Panc1 (cell line): Measurements from ENCODE around the gene FSHR. TPM values are rescaled to one million over a fixed set of nuclear protein-coding genes. Genes with fewer than 3 reads are reported as not detected.

Source experiments
- ATAC-seq: fragments of 200-7000 bp; cut with Tn5 transposase; 2 replicates; pipeline ENCODE4 v1.9.1; 2020; ENCODE audit warnings: mild to moderate bottlenecking, moderate library complexity
- BruUV-seq: library from RNA; stranded (reverse); fragments of 400-500 nt; replicated peaks from 2 replicates; lab custom pipeline; 2021; lab: Mats Ljungman, UMichigan
- CTCF ChIA-PET: fragments of 300-600 bp; sonication (Branson Sonifier 250); formaldehyde crosslinking; loops from one replicate; lab custom pipeline; 2022; ENCODE audit warnings: antibody characterized with exemption; lab: Charles Lee
- POLR2A ChIA-PET: fragments of 300-600 bp; sonication (Branson Sonifier 250); formaldehyde crosslinking; loops from one replicate; lab custom pipeline; 2022; ENCODE audit warnings: antibody characterized with exemption; lab: Charles Lee
- DNase-seq: peaks from one replicate; pipeline ENCODE4 v3.0.0-alpha.2; 2010; ENCODE audit warnings: low read depth, low spot score
- H3K27ac ChIP-seq: 2 replicates; pipeline ENCODE4 v1.5.1; 2011; ENCODE audit warnings: mild to moderate bottlenecking, low read length, inconsistent platforms
- H3K27me3 ChIP-seq: fragments of 200-500 bp; sonication (Bioruptor generic); 2 replicates; pipeline ENCODE4 v1.6.0; 2014; ENCODE audit warnings: low read length, inconsistent platforms; ENCODE audit not compliant: control insufficient read depth, insufficient read depth
- H3K36me3 ChIP-seq: fragments of 200-500 bp; sonication (Bioruptor generic); 2 replicates; pipeline ENCODE4 v1.5.1; 2014; ENCODE audit warnings: inconsistent platforms, mild to moderate bottlenecking, low read length, moderate library complexity; ENCODE audit not compliant: control insufficient read depth, insufficient read depth
- H3K4me1 ChIP-seq: 2 replicates; pipeline ENCODE4 v1.5.1; 2011; ENCODE audit warnings: inconsistent platforms, mild to moderate bottlenecking, low read length, moderate library complexity; ENCODE audit not compliant: control insufficient read depth, insufficient read depth
- H3K4me3 ChIP-seq, 2 experiments: 2 replicates each; pipeline ENCODE4 v1.5.1; 2011 to 2012; ENCODE audit warnings: low read depth in 2 of 2, low read length in 2 of 2, mild to moderate bottlenecking in 2 of 2, inconsistent platforms in 1 of 2, moderate library complexity in 1 of 2
- H3K9me3 ChIP-seq: fragments of 200-500 bp; sonication (Bioruptor generic); 2 replicates; pipeline ENCODE4 v1.5.1; 2014; ENCODE audit warnings: low read depth, mild to moderate bottlenecking, inconsistent platforms, low read length, moderate library complexity; ENCODE audit not compliant: control insufficient read depth, insufficient read depth
- POLR2AphosphoS5 ChIP-seq: IDR thresholded peaks from 2 replicates; pipeline ENCODE4 v1.6.1; 2012; ENCODE audit warnings: mild to moderate bottlenecking, low read depth, low read length, moderate library complexity
- SIN3A ChIP-seq: IDR thresholded peaks from 2 replicates; pipeline ENCODE4 v1.6.1; 2012; ENCODE audit warnings: low read depth, mild to moderate bottlenecking, low read length, moderate library complexity, borderline replicate concordance; ENCODE audit not compliant: insufficient read depth
- TCF7L2 ChIP-seq: IDR thresholded peaks from 2 replicates; pipeline ENCODE4 v1.6.1; 2011; ENCODE audit warnings: mild to moderate bottlenecking, low read depth, low read length, inconsistent platforms
- in situ Hi-C: cut with HindIII; loops from 2 replicates; pipeline ENCODE4 v1.10.0; 2016; ENCODE audit warnings: low sequenced_read_pairs, low pct_unique_long_range_greater_than_20kb
- intact Hi-C: fragments of 100-400 bp; cut with micrococcal nuclease; formaldehyde crosslinking; loops from one replicate; pipeline ENCODE4 v1.10.0; 2022; ENCODE audit not compliant: unreplicated experiment
- total RNA-seq: library from RNA; stranded (reverse); gene quantifications from one replicate; pipeline ENCODE4 v1.2.1, GENCODE V29; 2021; ENCODE audit not compliant: unreplicated experiment
- TF ChIP-seq, protein P1 (sequence below): fragments of 450-650 bp; IDR thresholded peaks from 2 replicates; pipeline ENCODE4 v1.5.1; 2017; ENCODE audit warnings: mild to moderate bottlenecking
- TF ChIP-seq, protein P2 (sequence below), 2 experiments: IDR thresholded peaks; 2 replicates each; pipeline ENCODE4 v1.6.1; 2011 to 2012; ENCODE audit warnings: low read depth in 2 of 2, control low read depth in 1 of 2, low read length in 1 of 2, mild to moderate bottlenecking in 1 of 2, moderate library complexity in 1 of 2; ENCODE audit not compliant: insufficient read depth in 1 of 2

Gene FSHR
- total RNA-seq, 1 experiment from 2014 or later: not detected

DNA sequence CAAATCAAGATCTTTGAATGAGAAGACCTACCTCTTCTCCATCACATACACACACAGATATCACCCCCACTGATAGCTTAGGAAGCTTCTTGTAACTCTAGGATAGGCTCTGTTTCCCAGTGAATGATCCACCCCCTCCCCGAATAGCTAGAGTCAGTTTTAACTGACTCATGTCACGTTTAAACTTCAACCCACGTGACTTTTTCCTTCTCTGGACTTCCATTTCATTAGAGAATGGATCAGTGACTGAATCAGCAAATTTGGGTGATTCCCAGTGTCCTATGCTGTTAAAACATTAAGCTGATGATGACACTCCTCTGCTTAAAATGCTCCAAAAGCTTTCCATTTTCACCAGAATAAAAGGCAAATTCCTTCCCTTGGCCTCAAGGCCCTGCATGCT, 212.9 kb downstream of the FSHR start:
- Histone ChIP-seq H3K27ac (no peak overlapping the region), H3K27me3 (peaks cover 3% of the 10 kb centered on the region), H3K4me3 (no peak overlapping the region), H3K36me3 (no peaks in the 10 kb centered on the region), H3K9me3 (no peaks in the 10 kb centered on the region), H3K4me1 (no peaks in the 10 kb centered on the region)
- ChIA-PET CTCF (no interaction called here), POLR2A (interaction anchor here (0.6 kb wide), 1 partner anchor 630 kb away, joined by 5 read pairs; no protein-coding TSS in a partner anchor)
- no peak for TF ChIP-seq POLR2AphosphoS5
- TF ChIP-seq TCF7L2: no peak
- TF ChIP-seq SIN3A: no peak
- TF ChIP-seq, protein P1, sequence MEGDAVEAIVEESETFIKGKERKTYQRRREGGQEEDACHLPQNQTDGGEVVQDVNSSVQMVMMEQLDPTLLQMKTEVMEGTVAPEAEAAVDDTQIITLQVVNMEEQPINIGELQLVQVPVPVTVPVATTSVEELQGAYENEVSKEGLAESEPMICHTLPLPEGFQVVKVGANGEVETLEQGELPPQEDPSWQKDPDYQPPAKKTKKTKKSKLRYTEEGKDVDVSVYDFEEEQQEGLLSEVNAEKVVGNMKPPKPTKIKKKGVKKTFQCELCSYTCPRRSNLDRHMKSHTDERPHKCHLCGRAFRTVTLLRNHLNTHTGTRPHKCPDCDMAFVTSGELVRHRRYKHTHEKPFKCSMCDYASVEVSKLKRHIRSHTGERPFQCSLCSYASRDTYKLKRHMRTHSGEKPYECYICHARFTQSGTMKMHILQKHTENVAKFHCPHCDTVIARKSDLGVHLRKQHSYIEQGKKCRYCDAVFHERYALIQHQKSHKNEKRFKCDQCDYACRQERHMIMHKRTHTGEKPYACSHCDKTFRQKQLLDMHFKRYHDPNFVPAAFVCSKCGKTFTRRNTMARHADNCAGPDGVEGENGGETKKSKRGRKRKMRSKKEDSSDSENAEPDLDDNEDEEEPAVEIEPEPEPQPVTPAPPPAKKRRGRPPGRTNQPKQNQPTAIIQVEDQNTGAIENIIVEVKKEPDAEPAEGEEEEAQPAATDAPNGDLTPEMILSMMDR: no peak
- TF ChIP-seq, protein P2, sequence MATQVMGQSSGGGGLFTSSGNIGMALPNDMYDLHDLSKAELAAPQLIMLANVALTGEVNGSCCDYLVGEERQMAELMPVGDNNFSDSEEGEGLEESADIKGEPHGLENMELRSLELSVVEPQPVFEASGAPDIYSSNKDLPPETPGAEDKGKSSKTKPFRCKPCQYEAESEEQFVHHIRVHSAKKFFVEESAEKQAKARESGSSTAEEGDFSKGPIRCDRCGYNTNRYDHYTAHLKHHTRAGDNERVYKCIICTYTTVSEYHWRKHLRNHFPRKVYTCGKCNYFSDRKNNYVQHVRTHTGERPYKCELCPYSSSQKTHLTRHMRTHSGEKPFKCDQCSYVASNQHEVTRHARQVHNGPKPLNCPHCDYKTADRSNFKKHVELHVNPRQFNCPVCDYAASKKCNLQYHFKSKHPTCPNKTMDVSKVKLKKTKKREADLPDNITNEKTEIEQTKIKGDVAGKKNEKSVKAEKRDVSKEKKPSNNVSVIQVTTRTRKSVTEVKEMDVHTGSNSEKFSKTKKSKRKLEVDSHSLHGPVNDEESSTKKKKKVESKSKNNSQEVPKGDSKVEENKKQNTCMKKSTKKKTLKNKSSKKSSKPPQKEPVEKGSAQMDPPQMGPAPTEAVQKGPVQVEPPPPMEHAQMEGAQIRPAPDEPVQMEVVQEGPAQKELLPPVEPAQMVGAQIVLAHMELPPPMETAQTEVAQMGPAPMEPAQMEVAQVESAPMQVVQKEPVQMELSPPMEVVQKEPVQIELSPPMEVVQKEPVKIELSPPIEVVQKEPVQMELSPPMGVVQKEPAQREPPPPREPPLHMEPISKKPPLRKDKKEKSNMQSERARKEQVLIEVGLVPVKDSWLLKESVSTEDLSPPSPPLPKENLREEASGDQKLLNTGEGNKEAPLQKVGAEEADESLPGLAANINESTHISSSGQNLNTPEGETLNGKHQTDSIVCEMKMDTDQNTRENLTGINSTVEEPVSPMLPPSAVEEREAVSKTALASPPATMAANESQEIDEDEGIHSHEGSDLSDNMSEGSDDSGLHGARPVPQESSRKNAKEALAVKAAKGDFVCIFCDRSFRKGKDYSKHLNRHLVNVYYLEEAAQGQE (IDR thresholded peaks at IDR 0.05; ENCODE audit: insufficient read depth in 1 of 2, low read depth in 2 of 2, low read length in 1 of 2): no peak
- DNase-seq: no peak
- no peak for ATAC-seq
- intact Hi-C loops (loop anchor here (10.0 kb wide), 2 partner anchors 553 to 1203 kb away; no protein-coding TSS in a partner anchor), in situ Hi-C loops (no loop called here)
- no TSS peak for BruUV-seq

DNA sequence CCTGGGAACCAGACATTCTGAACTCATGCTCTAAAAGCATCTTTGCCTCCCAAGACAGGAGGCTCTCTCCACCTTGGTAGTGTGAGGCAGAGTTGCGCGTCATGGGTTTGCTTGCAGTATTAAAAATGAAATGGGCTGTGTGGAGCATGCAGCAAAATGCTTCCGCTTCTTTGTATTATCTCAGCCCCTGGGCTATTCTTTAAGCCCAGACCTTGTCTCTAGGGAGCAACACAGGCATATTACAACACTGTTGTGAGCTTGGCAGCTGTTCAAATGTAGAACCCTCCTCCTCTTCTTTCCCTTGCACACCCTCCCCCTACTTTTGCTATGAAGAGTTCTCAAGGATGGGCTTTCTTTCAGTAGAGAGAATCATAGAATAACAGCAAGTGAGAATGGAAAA, 213.7 kb downstream of the FSHR start:
- H3K27ac ChIP-seq: no peak overlapping the region
- H3K4me3 ChIP-seq: no peak overlapping the region
- intact Hi-C loops (loop anchor here (10.0 kb wide), 2 partner anchors 554 to 1204 kb away; no protein-coding TSS in a partner anchor), in situ Hi-C loops (no loop called here)
- ATAC-seq: no peak
- ChIA-PET POLR2A (no interaction called here), CTCF (no interaction called here)
- DNase-seq: no peak
- peaks cover 3% of the 10 kb centered on the region for H3K27me3 ChIP-seq
- TF ChIP-seq TCF7L2 (no peak), SIN3A (no peak), POLR2AphosphoS5 (no peak)
- TF ChIP-seq, protein P1: no peak
- TF ChIP-seq, protein P2 (IDR thresholded peaks at IDR 0.05; ENCODE audit: insufficient read depth in 1 of 2, low read depth in 2 of 2, low read length in 1 of 2): no peak
- H3K4me1 ChIP-seq: no peaks in the 10 kb centered on the region
- BruUV-seq: no TSS peak
- H3K36me3 ChIP-seq: no peaks in the 10 kb centered on the region
- H3K9me3 ChIP-seq: no peaks in the 10 kb centered on the region
